GM12878 (cell line): ENCODE results near the gene NIN. TPM values are rescaled to one million over a fixed set of nuclear protein-coding genes. Genes with fewer than 3 reads are reported as not detected.

ENCODE experiments used
- ATAC-seq: fragments of 200-7000 bp; cut with Tn5 transposase; 3 replicates; pipeline ENCODE4 v1.9.1; 2020; ENCODE audit warnings: mild to moderate bottlenecking, moderate library complexity
- BruUV-seq: library from RNA; stranded (reverse); fragments of 400-500 nt; replicated peaks from 2 replicates; lab custom pipeline; 2021; lab: Mats Ljungman, UMichigan
- CTCF ChIA-PET: fragments of 300-600 bp; sonication (Branson Sonifier 250); formaldehyde crosslinking; extraction: SDS; loops from one replicate; lab custom pipeline; 2021; ENCODE audit warnings: inconsistent platforms; lab: Yijun Ruan, JAX
- POLR2A ChIA-PET: fragments of 350-600 bp; formaldehyde crosslinking; extraction: SDS; loops from one replicate; lab custom pipeline; 2021; ENCODE audit warnings: inconsistent platforms; lab: Charles Lee
- RAD21 ChIA-PET: fragments of 300-600 bp; sonication (Branson Sonifier 250); formaldehyde crosslinking; loops from one replicate; lab custom pipeline; 2023; ENCODE audit warnings: antibody characterized with exemption; ENCODE audit not compliant: unreplicated experiment; lab: Charles Lee
- SMC1A ChIA-PET: fragments of 300-600 bp; sonication (Branson Sonifier 250); formaldehyde crosslinking; loops from one replicate; lab custom pipeline; 2023; ENCODE audit not compliant: unreplicated experiment, uncharacterized antibody; lab: Charles Lee
- DNase-seq: peaks from one replicate; pipeline ENCODE4 v3.0.0-alpha.2; 2011; ENCODE audit warnings: low read depth, low spot score
- FAIRE-seq: peaks from 3 replicates; lab custom pipeline; 2011; peaks lifted over from hg19 to GRCh38; lab: Jason Lieb, UNC
- H2AFZ ChIP-seq: 2 replicates; pipeline ENCODE4 v1.6.0; 2011; ENCODE audit warnings: low read depth, low read length, control low read depth; ENCODE audit not compliant: control insufficient read depth
- H3K27ac ChIP-seq: 2 replicates; pipeline ENCODE4 v1.5.1; 2011; ENCODE audit warnings: control low read depth; ENCODE audit not compliant: control insufficient read depth, insufficient read depth
- H3K27me3 ChIP-seq, 2 experiments: replicated peaks in 1 of 2; 2 replicates each; pipeline versions ENCODE4 v1.6.0 to v1.6.1; 2011; ENCODE audit warnings: low read length in 1 of 2; ENCODE audit not compliant: control insufficient read depth in 2 of 2, insufficient read depth in 2 of 2
- H3K36me3 ChIP-seq, 2 experiments: 2 replicates each; pipeline ENCODE4 v1.5.1; 2011; ENCODE audit warnings: low read length in 1 of 2; ENCODE audit not compliant: control insufficient read depth in 2 of 2, insufficient read depth in 2 of 2
- H3K4me1 ChIP-seq: 2 replicates; pipeline ENCODE4 v1.6.1; 2011; ENCODE audit warnings: mild to moderate bottlenecking, low read length, moderate library complexity, mixed read lengths; ENCODE audit not compliant: control insufficient read depth, insufficient read depth
- H3K4me2 ChIP-seq: 2 replicates; pipeline ENCODE4 v1.6.0; 2011; ENCODE audit warnings: control low read depth; ENCODE audit not compliant: control insufficient read depth, insufficient read depth
- H3K4me3 ChIP-seq: fragments of 200-600 bp; sonication (generic); 2 replicates; pipeline ENCODE4 v1.5.1; 2016
- H3K79me2 ChIP-seq: 2 replicates; pipeline ENCODE4 v1.6.0; 2011; ENCODE audit warnings: low read length; ENCODE audit not compliant: control insufficient read depth, insufficient read depth
- H3K9ac ChIP-seq: 2 replicates; pipeline ENCODE4 v1.8.0; 2011; ENCODE audit warnings: low read length, control low read depth, mixed read lengths; ENCODE audit not compliant: control insufficient read depth, insufficient read depth
- H3K9me3 ChIP-seq: replicated peaks from 3 replicates; pipeline ENCODE4 v1.5.1; 2011; ENCODE audit warnings: mild to moderate bottlenecking, low read length; ENCODE audit not compliant: control insufficient read depth, insufficient read depth
- H4K20me1 ChIP-seq: 2 replicates; pipeline ENCODE4 v1.6.0; 2011; ENCODE audit not compliant: control insufficient read depth, insufficient read depth
- FOXM1 ChIP-seq: IDR thresholded peaks from 2 replicates; pipeline ENCODE4 v1.6.1; 2012; ENCODE audit warnings: low read depth, mild to moderate bottlenecking, inconsistent platforms, low read length, moderate library complexity
- KAT2A ChIP-seq: conservative IDR thresholded peaks from 2 replicates; pipeline ENCODE4 v1.6.1; 2011; ENCODE audit warnings: low read depth, low read length; ENCODE audit not compliant: control insufficient read depth
- MAX ChIP-seq: IDR thresholded peaks from 2 replicates; pipeline ENCODE4 v1.6.1; 2012; ENCODE audit warnings: low read depth, low read length, improper control_type of control experiment
- MTA3 ChIP-seq: IDR thresholded peaks from 2 replicates; pipeline ENCODE4 v1.6.1; 2012; ENCODE audit warnings: low read length, inconsistent platforms, borderline replicate concordance
- NFXL1 ChIP-seq: fragments of 450-650 bp; IDR thresholded peaks from 2 replicates; pipeline ENCODE4 v1.6.1; 2017; ENCODE audit warnings: antibody characterized with exemption, mild to moderate bottlenecking, borderline replicate concordance
- RB1 ChIP-seq: fragments of 450-650 bp; formaldehyde crosslinking; IDR thresholded peaks from 2 replicates; pipeline ENCODE4 v1.6.1; 2017; ENCODE audit warnings: mild to moderate bottlenecking, borderline replicate concordance
- SMAD1 ChIP-seq: fragments of 450-650 bp; IDR thresholded peaks from 2 replicates; pipeline ENCODE4 v1.6.1; 2018; ENCODE audit warnings: mild to moderate bottlenecking, low read depth; ENCODE audit not compliant: partially characterized antibody
- TCF7 ChIP-seq: IDR thresholded peaks from 2 replicates; pipeline ENCODE4 v1.6.1; 2014; ENCODE audit warnings: antibody characterized with exemption, borderline replicate concordance
- ZBTB4 ChIP-seq: fragments of 450-650 bp; formaldehyde crosslinking; IDR thresholded peaks from 2 replicates; pipeline ENCODE4 v1.4.0; 2022; ENCODE audit warnings: mild to moderate bottlenecking, moderate library complexity
- ZNF217 ChIP-seq: fragments of 450-650 bp; IDR thresholded peaks from 2 replicates; pipeline ENCODE4 v1.6.1; 2017; ENCODE audit warnings: antibody characterized with exemption, mild to moderate bottlenecking
- WGBS: methylation state at CpG from one replicate; pipeline ENCODE4 v1.1.6; 2016; ENCODE audit warnings: low lambda C conversion rate; ENCODE audit not compliant: insufficient replicate concordance, insufficient coverage; ENCODE audit errors: missing lambda C conversion rate; 5-methylcytosine and 5-hydroxymethylcytosine counted together
- in situ Hi-C: fragments of 300-500 bp; cut with MboI; formaldehyde crosslinking; loops from 9 replicates; pipeline ENCODE4 v1.14.3; 2018; ENCODE audit warnings: mixed read lengths
- intact Hi-C: fragments of 100-400 bp; cut with micrococcal nuclease; formaldehyde crosslinking; loops from one replicate; pipeline ENCODE4 v1.14.2; 2022; ENCODE audit not compliant: unreplicated experiment
- polyA plus RNA-seq, 11 experiments: library from polyadenylated mRNA; depleted of rRNA in 4 of 11; unstranded in 6 of 11; stranded (reverse) in 5 of 11; fragments of >200 nt; fragmentation: Nextera tagmentation in 4 of 11; fragmentation: Illumina TruSeq in 1 of 11; extraction: Ambion mirVana in 4 of 11; extraction: Trizol in 1 of 11; gene quantifications; 1 replicate in 1 of 11; 2 replicates in 10 of 11; pipeline versions ENCODE4 v1.2.1 to v1.2.3, GENCODE V29; 2011 to 2016; ENCODE audit warnings: inconsistent platforms in 2 of 11, missing spikeins in 2 of 11, low read depth in 1 of 11
- total RNA-seq, 4 experiments: library from RNA; depleted of rRNA in 3 of 4; stranded (reverse); fragments of >200 nt in 3 of 4; fragmentation: Illumina TruSeq in 1 of 4; extraction: Trizol in 1 of 4; gene quantifications; 2 replicates each; pipeline versions ENCODE4 v1.2.1 to v1.2.3, GENCODE V29; 2013 to 2021

The NIN gene
- total and polyA plus RNA-seq, 10 of the 15 experiments (the other 5 are each of a cell fraction or from before 2014, with no cell fraction given), result 16.2 to 135 (median 70.3) TPM

GRCh38 chr14:50768680-50769079 is 62.3 kb downstream of the NIN start:
- ChIA-PET CTCF (interaction anchor here (0.5 to 1.2 kb wide), 3 partner anchors 9 to 636 kb away, joined by 3 read pairs; no protein-coding TSS in a partner anchor), RAD21 (interaction anchor here (0.9 to 1.2 kb wide), 2 partner anchors 9 to 92 kb away, joined by 3 read pairs; no protein-coding TSS in a partner anchor), SMC1A (no interaction called here), POLR2A (interaction anchor here (0.7 kb wide), 1 partner anchor 32 kb away, joined by 3 read pairs; no protein-coding TSS in a partner anchor)
- no peak overlapping the region for H3K9ac ChIP-seq
- no peaks in the 10 kb centered on the region for H3K79me2 ChIP-seq
- no peak for ATAC-seq
- in situ Hi-C loops (no loop called here), intact Hi-C loops (loop anchor here (10.0 kb wide), 1 partner anchor 424 kb away; no protein-coding TSS in a partner anchor)
- H3K4me2 ChIP-seq, result no peak overlapping the region
- no peak for DNase-seq
- H3K27me3 ChIP-seq, result no peaks in the 10 kb centered on the region
- H3K4me1 ChIP-seq, result no peaks in the 10 kb centered on the region
- no peak overlapping the region for H3K27ac ChIP-seq
- peaks cover 11 to 74% of the 10 kb centered on the region in 2 experiments for H3K36me3 ChIP-seq
- TF ChIP-seq ZBTB4 (no peak), NFXL1 (no peak), KAT2A (no peak), FOXM1 (no peak), SMAD1 (no peak), MTA3 (no peak), TCF7 (no peak), MAX (no peak), ZNF217 (no peak), RB1 (no peak)
- no peaks in the 10 kb centered on the region for H3K9me3 ChIP-seq
- H4K20me1 ChIP-seq, result no peaks in the 10 kb centered on the region
- BruUV-seq, result no TSS peak
- H3K4me3 ChIP-seq, result no peak overlapping the region
- 49% methylated on average over 3 of the region's 3 CpGs for WGBS
- H2AFZ ChIP-seq, result no peak overlapping the region
- FAIRE-seq, result no peak
